Ovary (tissue), 3 donors: ENCODE measurements around the gene RASGRP3.

ENCODE experiments used
- CTCF ChIP-seq, 3 donors: fragments of 450-650 bp in 2 of 3; fragments of 200-600 bp in 1 of 3; IDR thresholded peaks; one replicate each; pipeline versions ENCODE4 v1.5.1 to v1.8.0; 2016 to 2022; ENCODE audit warnings: antibody characterized with exemption in 3 of 3, mild to moderate bottlenecking in 1 of 3
- EP300 ChIP-seq: sonication (generic); formaldehyde crosslinking; IDR thresholded peaks from one replicate; pipeline ENCODE4 v1.6.1; 2017; ENCODE audit warnings: antibody characterized with exemption
- donor health status: DM: no; HTN: no; CAD: no.

GRCh38 chr2:33477473-33478468, 1.3 kb downstream of the RASGRP3 start:
- TF ChIP-seq CTCF (IDR thresholded peaks at IDR 0.05) (no peak), EP300 (no peak)
